NCI-H187 treated with DMSO at 0.1 percent for 48 hours (cell line): Measurements from ENCODE around the gene ZBTB48.

ENCODE experiments used
- DNase-seq: peaks from one replicate; lab custom pipeline; 2025; lab: John Stamatoyannopoulos, UW

The ZBTB48 gene

GRCh38 chr1:6612641-6613360 is 33.0 kb downstream of the ZBTB48 start:
- DNase-seq: no peak

GRCh38 chr1:6613361-6614018 is 33.7 kb downstream of the ZBTB48 start, which contains the start of gene PHF13:
TSS of gene PHF13 (plus strand) at chr1:6613731. CDS start at chr1:6614067, 336 bp downstream.
- peak; percentile 94 for DNase-seq

- DNase-seq: no peak
Measured at GRCh38 chr1:6614019-6614928, 34.5 kb downstream of the ZBTB48 start.

- no peak for DNase-seq
Measured at GRCh38 chr1:6614929-6615785, 35.4 kb downstream of the ZBTB48 start.

- DNase-seq: no peak
Measured at GRCh38 chr1:6619045-6619444, 39.3 kb downstream of the ZBTB48 start.

- no peak for DNase-seq
Measured at GRCh38 chr1:6621429-6622391, 41.9 kb downstream of the ZBTB48 start.

- no peak for DNase-seq
Measured at GRCh38 chr1:6622396-6623152, 42.8 kb downstream of the ZBTB48 start.

GRCh38 chr1:6623269-6623965 is 43.6 kb downstream of the ZBTB48 start:
- DNase-seq: no peak

- DNase-seq: peak; percentile 9
Measured at GRCh38 chr1:6624710-6625583, 45.2 kb downstream of the ZBTB48 start, which contains the start of gene THAP3. TSS of gene THAP3 (plus strand) at chr1:6624868. CDS start at chr1:6625219, 351 bp downstream.

GRCh38 chr1:6625584-6626149 is 45.9 kb downstream of the ZBTB48 start:
- no peak for DNase-seq

- no peak for DNase-seq
Measured at GRCh38 chr1:6627031-6627430, 47.2 kb downstream of the ZBTB48 start.

- DNase-seq: no peak
Measured at GRCh38 chr1:6627841-6628545, 48.2 kb downstream of the ZBTB48 start.

- no peak for DNase-seq
Measured at GRCh38 chr1:6628971-6629479, 49.2 kb downstream of the ZBTB48 start.

- no peak for DNase-seq
Measured at GRCh38 chr1:6630027-6630426, 50.2 kb downstream of the ZBTB48 start.

GRCh38 chr1:6631058-6631457 is 51.3 kb downstream of the ZBTB48 start:
- DNase-seq: no peak
